A549 treated with AZD9567 at 1 μM for 4 hours (cell line): ENCODE measurements around the gene NOL7. TPM values are rescaled to one million over a fixed set of nuclear protein-coding genes. Genes with fewer than 3 reads are reported as not detected.

Experiments
- total RNA-seq: library from RNA; stranded (reverse); fragments of 200-300 nt; extraction: Qiagen RNA extraction; gene quantifications from 5 replicates; pipeline ENCODE4 v1.2.3, GENCODE V29; 2022; ENCODE audit not compliant: insufficient read depth

NOL7 gene
- total RNA-seq = 66.8 to 72.0 TPM (median 68.0 TPM) in 5 replicates

GRCh38 chr6:13614926-13615791 is at the start of gene NOL7:
TSS of gene NOL7 (plus strand) at chr6:13615335. CDS start at chr6:13615359, 24 bp downstream.

GRCh38 chr6:13574571-13575376 is 40.4 kb upstream of the NOL7 start, which contains the start of gene SIRT5:
TSS of gene SIRT5 (plus strand) at chr6:13574601. CDS start at chr6:13584111, 9,510 bp downstream.

Other genes with a start within 250 kb of the NOL7 start
- 1.4 to 1.8 TPM (median 1.5 TPM) in 5 replicates for gene GFOD1, start 127.7 kb upstream of the NOL7 start, total RNA-seq
- gene SIRT5, start 40.7 kb upstream of the NOL7 start, total RNA-seq = 3.3 to 8.8 TPM (median 3.5 TPM) in 5 replicates
- gene RANBP9, start 96.5 kb downstream of the NOL7 start, total RNA-seq = 12.0 to 25.0 TPM (median 13.7 TPM) in 5 replicates
- gene MCUR1, start 199.2 kb downstream of the NOL7 start, total RNA-seq = 9.9 to 15.1 TPM (median 14.2 TPM) in 5 replicates